IPS-15b (cell line): ENCODE results near the gene CRBN.

Experiments
- H3K27me3 ChIP-seq: one replicate; pipeline ENCODE4 v1.6.1; 2013; ENCODE audit warnings: low read length; ENCODE audit not compliant: control insufficient read depth, insufficient read depth
- H3K36me3 ChIP-seq: one replicate; pipeline ENCODE4 v1.6.1; 2013; ENCODE audit warnings: low read length; ENCODE audit not compliant: control insufficient read depth, insufficient read depth
- H3K4me1 ChIP-seq: one replicate; pipeline ENCODE4 v1.6.1; 2013; ENCODE audit warnings: mild to moderate bottlenecking, low read length; ENCODE audit not compliant: control insufficient read depth, insufficient read depth
- H3K4me3 ChIP-seq: one replicate; pipeline ENCODE4 v1.5.1; 2013; ENCODE audit warnings: low read depth, low read length
- H3K9ac ChIP-seq: one replicate; pipeline ENCODE4 v1.6.1; 2013; ENCODE audit warnings: low read depth, mild to moderate bottlenecking, low read length
- H3K9me3 ChIP-seq: one replicate; pipeline ENCODE4 v1.6.1; 2013; ENCODE audit warnings: mild to moderate bottlenecking, low read length; ENCODE audit not compliant: control insufficient read depth, insufficient read depth

CRBN gene

DNA sequence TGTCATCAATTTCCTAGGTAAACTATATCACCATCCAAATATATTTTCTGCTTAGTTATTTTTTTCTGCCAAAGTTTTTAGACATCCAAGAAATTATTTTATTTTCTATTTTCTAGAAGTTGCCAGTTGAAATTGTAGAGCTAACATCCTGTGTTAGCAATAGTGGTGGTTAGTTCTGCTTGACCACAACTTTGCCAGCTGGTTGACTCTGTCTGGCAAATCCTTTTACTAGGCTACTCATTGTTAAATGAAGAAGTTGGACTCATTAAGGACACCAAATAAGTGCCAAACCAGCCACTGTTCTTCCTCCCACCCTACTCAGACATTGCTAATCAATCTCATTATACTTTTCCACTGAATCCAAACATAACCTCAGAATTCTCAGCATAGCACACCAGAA, 15.4 kb upstream of the CRBN start:
- H3K36me3 ChIP-seq = no peaks in the 10 kb centered on the region
- H3K9ac ChIP-seq = no peak overlapping the region
- H3K9me3 ChIP-seq = no peaks in the 10 kb centered on the region
- H3K4me1 ChIP-seq = no peaks in the 10 kb centered on the region
- no peak overlapping the region for H3K4me3 ChIP-seq
- no peaks in the 10 kb centered on the region for H3K27me3 ChIP-seq

DNA sequence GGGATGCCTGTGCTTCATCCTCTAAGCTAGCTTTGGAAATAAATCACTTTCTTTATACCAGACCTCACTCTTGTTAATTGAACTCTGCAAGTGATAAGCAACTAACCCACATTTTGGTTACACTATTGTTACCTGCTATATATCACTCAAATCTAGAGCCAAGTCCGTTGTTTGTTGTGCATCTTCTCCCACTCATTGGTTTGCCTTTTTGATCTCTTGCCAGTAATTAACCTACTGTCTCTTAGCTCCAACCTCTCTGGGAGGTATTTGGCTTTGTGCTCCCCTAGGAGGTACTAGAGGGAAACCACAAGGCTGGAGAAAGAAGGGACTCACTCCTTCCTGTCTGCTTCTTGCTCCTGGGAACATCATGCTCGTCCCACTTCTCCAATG, 12.8 kb upstream of the CRBN start:
- no peak overlapping the region for H3K9ac ChIP-seq
- H3K36me3 ChIP-seq = no peaks in the 10 kb centered on the region
- no peaks in the 10 kb centered on the region for H3K4me1 ChIP-seq
- H3K4me3 ChIP-seq = no peak overlapping the region
- no peaks in the 10 kb centered on the region for H3K27me3 ChIP-seq
- no peaks in the 10 kb centered on the region for H3K9me3 ChIP-seq

- Histone ChIP-seq H3K4me1 (no peaks in the 10 kb centered on the region), H3K9ac (no peak overlapping the region), H3K9me3 (no peaks in the 10 kb centered on the region), H3K36me3 (no peaks in the 10 kb centered on the region), H3K27me3 (no peaks in the 10 kb centered on the region), H3K4me3 (no peak overlapping the region)
Measured at GRCh38 chr3:3191675-3192285, 12.3 kb upstream of the CRBN start.

DNA sequence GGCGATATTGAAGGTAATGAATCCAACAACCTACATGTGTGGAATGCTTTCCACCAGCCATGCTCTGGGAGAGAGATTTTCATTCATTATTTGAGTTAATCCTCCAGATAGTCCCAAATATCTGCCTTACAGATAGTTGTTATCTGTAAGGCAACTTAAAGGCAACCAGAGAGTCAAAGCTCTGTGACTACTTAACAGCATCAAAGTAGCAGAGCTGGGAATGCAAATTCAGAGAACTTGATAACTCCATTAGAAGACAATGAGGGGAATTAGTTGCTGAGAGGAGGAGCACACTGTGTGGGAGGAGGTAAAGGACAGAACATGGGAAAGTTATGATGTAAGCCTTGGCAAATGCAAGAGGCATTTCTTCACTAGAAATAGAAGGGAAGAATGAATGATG, 10.5 kb upstream of the CRBN start:
- no peaks in the 10 kb centered on the region for H3K36me3 ChIP-seq

DNA sequence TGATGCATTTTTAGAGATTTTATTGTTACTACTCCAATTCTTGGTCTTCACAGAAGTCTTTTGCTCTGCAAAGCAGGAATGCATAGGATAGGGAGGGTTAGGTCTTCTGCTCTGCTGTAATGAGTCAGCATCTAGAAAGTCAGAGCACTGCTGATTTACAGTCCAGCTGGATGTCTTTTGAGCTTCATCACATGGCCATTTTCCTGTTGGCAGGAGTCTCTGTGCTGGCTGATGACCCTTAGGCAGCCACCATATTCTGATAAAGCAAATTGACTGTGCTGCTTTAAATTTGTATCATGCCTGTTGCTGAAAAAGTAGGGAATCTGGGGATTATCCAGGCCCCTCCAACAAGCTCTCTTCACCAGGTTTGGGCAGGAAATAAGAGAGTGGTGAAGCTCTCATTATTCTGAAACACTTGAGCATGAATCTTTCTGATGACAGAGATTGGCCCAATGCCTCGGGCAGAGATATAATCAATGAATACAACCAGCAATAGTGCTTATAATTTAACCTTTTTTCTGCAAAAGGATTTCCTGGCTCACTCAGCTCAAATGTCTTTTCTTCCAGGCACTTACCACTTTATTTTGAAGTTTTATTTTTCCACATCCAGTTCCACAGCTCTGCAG, 9.7 kb upstream of the CRBN start:
- H3K27me3 ChIP-seq = peaks cover 5% of the 10 kb centered on the region
- no peaks in the 10 kb centered on the region for H3K36me3 ChIP-seq
- H3K4me1 ChIP-seq = no peaks in the 10 kb centered on the region
- H3K9me3 ChIP-seq = no peaks in the 10 kb centered on the region
- no peak overlapping the region for H3K9ac ChIP-seq
- no peak overlapping the region for H3K4me3 ChIP-seq

More for the DNA sequence above, 10.5 kb upstream of the CRBN start:
- Histone ChIP-seq H3K4me3 (no peak overlapping the region), H3K27me3 (peaks cover 1% of the 10 kb centered on the region), H3K9me3 (no peaks in the 10 kb centered on the region), H3K4me1 (no peaks in the 10 kb centered on the region), H3K9ac (no peak overlapping the region)

- Histone ChIP-seq H3K36me3 (no peaks in the 10 kb centered on the region), H3K9me3 (no peaks in the 10 kb centered on the region)
Measured at GRCh38 chr3:3184876-3185275, 5.4 kb upstream of the CRBN start.

GRCh38 chr3:3180456-3180855, 965 bp upstream of the CRBN start:
- peaks cover 6% of the 10 kb centered on the region for H3K4me1 ChIP-seq
- no peaks in the 10 kb centered on the region for H3K36me3 ChIP-seq
- H3K9me3 ChIP-seq = no peaks in the 10 kb centered on the region
- H3K9ac ChIP-seq = no peak overlapping the region
- H3K27me3 ChIP-seq = peaks cover 5% of the 10 kb centered on the region
- H3K4me3 ChIP-seq = no peak overlapping the region

More at GRCh38 chr3:3184876-3185275, 5.4 kb upstream of the CRBN start:
- Histone ChIP-seq H3K9ac (no peak overlapping the region), H3K27me3 (peaks cover 5% of the 10 kb centered on the region), H3K4me3 (no peak overlapping the region), H3K4me1 (no peaks in the 10 kb centered on the region)

DNA sequence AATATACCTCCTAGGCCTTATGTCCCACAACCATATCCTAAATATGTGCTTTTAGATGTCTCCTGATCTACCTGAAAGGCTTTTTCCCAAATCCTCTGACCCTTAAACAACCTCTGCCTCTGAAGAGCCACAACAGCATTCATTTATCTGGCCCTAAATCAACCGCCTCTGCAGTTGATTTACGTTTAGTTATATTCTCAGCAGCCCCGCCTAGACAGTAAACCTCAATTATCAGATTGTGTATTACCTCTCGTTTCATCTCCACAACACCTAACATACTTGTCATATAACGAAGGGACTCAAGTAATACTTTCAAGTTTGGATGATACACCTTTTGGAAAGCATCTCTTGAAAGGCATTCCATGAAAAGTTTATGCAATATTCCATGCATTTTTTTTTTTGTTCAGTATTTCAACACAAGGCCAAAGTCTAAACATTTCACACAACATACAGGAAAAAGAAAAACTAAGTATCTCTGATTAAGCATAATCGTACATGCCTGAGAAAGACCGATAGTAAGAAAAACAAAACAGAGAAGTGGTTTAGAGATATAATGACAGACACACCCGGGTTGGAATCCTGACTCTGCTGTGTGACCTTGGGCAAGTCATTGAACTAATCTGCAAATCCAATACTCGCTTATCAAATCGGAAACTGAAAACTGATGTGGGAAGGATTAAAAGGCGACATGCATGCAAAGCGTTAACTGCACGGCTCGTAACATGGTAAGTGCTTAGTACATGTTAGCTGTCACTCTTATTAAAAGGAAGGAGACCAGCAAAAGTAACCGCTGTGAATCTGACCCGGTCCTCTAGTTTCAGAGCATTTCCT, 778 bp downstream of the CRBN start:
- H3K9me3 ChIP-seq = no peaks in the 10 kb centered on the region
- peak overlapping the region; percentile 96 for H3K4me3 ChIP-seq
- H3K9ac ChIP-seq = peak overlapping the region; percentile 90
- no peaks in the 10 kb centered on the region for H3K36me3 ChIP-seq
- peaks cover 6% of the 10 kb centered on the region for H3K4me1 ChIP-seq
- H3K27me3 ChIP-seq = no peaks in the 10 kb centered on the region

- H3K4me3 ChIP-seq = peak overlapping the region; percentile 96
- no peak overlapping the region for H3K9ac ChIP-seq
- H3K9me3 ChIP-seq = no peaks in the 10 kb centered on the region
- peaks cover 6% of the 10 kb centered on the region for H3K4me1 ChIP-seq
- H3K36me3 ChIP-seq = no peaks in the 10 kb centered on the region
- H3K27me3 ChIP-seq = no peaks in the 10 kb centered on the region
Measured at GRCh38 chr3:3177861-3178497, 1.5 kb downstream of the CRBN start.

DNA sequence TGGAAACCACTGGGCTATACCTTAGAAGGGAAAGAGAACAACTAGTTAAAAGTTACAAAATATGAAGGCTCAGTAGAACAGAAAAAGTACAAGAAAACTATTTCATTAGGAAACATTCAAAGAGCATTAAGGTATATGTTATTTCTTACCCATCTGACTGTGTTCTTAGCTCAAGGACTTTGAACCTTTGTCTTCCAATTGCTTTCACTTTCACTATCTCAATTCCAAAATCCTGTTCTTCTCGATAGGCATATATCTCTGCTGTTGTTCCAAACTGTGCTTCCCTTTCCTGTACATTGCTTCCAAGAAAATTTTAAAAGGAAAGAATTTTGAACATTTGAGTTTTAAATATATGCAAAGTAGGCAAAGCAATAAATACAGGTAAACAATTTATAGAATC, 6.9 kb downstream of the CRBN start:
- H3K9ac ChIP-seq = no peak overlapping the region
- H3K9me3 ChIP-seq = no peaks in the 10 kb centered on the region
- no peak overlapping the region for H3K4me3 ChIP-seq

DNA sequence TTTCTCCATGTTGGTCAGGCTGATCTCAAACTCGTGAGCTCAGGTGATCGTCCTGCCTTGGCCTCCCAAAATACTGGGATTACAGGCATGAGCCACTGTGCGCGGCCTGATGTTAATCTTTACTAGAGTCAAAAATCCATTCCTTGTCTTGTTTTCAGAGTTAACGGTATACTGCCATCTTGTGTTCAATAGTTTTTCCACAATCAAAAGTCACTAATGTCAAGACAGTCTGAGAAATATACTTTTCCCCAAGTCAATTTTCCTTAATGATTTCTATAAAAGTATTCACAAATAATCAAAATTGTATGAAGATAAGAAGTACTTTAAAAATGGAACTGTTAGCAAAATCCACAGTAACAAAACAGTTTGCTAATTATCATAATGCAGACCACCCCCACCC, 8.5 kb downstream of the CRBN start:
- Histone ChIP-seq H3K9ac (no peak overlapping the region), H3K4me1 (no peaks in the 10 kb centered on the region), H3K36me3 (peaks cover 9% of the 10 kb centered on the region), H3K27me3 (no peaks in the 10 kb centered on the region), H3K4me3 (no peak overlapping the region), H3K9me3 (no peaks in the 10 kb centered on the region)

More for the DNA sequence above, 6.9 kb downstream of the CRBN start:
- no peaks in the 10 kb centered on the region for H3K27me3 ChIP-seq
- H3K36me3 ChIP-seq = peaks cover 6% of the 10 kb centered on the region
- H3K4me1 ChIP-seq = no peaks in the 10 kb centered on the region
